ENCODE measurements around the gene BAIAP2L2.

The BAIAP2L2 gene

DNA sequence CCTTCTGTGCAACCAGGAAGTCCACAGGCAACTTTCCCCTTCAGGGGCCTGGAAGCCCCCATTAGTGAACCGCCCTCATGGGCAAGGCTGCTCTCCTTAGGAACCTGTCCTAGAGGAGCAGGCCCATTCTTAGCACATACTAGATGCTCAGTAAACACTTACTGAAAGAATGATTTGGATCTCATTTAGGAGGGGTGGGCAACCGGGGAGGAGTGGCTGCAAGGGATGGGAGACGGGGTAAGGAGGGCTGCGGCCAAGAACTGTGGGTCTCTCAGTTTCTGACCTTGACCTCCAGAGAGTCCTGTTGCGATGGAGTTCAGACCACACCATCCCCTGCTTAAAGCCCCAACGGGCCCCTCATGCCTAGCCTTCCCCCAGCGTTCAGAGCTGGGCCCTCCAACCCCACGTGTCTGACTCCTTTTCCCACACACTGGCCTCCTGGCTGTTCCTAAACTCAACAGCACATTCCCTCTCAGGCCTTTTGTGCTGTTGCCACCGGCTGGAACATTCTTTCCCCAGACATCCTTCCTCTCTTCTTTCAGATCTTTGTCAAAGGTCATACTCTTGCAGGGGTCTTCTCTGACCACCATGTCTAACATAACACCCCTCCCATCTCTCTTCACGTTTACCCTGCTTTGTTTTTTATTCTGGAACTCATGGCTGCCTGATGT is 74.0 kb downstream of the BAIAP2L2 start:
- DNase-seq, result no peak

DNA sequence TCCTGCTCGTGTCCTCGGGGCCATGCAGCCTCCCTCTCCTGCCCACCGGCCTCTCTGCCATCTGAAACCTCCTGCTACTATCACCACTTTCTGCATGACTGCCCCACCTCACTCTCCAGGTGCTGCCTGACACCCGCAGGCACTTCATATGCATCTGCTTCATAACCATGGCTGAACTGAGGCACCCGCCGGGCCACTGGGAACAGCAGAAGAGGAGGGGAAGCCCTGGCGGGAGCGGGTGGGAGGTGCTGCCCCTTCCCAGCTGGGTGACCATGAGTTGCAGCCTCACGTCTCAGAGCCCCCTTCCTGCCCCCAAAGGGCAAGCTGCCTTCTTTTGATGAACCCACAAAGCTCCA is 75.0 kb downstream of the BAIAP2L2 start:
- no peak for DNase-seq

All from activated CD4-positive, CD25-positive, alpha-beta regulatory T cell (primary cell).